SU-DHL-6 (cell line): ENCODE measurements around the gene ACRBP.

Experiments used
- H2AFZ ChIP-seq: fragments of 200-600 bp; sonication (generic); 2 replicates; pipeline ENCODE4 v1.6.1; 2014; ENCODE audit warnings: low read depth, mild to moderate bottlenecking, moderate library complexity, mixed read lengths, antibody characterized with exemption, low read length; ENCODE audit not compliant: severe bottlenecking
- H3F3A ChIP-seq: fragments of 200-600 bp; shearing (Covaris generic); 2 replicates; pipeline ENCODE4 v1.6.0; 2016; ENCODE audit warnings: antibody characterized with exemption, mild to moderate bottlenecking; ENCODE audit not compliant: insufficient read depth
- H3K27ac ChIP-seq: fragments of 200-600 bp; sonication (generic); 2 replicates; pipeline ENCODE4 v1.5.1; 2016; ENCODE audit warnings: low read depth, mild to moderate bottlenecking, low read length, moderate library complexity, mixed read lengths
- H3K27me3 ChIP-seq: fragments of 200-600 bp; sonication (generic), shearing (Covaris generic); 2 replicates; pipeline ENCODE4 v1.6.0; 2014; ENCODE audit warnings: mild to moderate bottlenecking, low read length
- H3K36me3 ChIP-seq: fragments of 200-600 bp; sonication (generic); 2 replicates; pipeline ENCODE4 v1.6.1; 2014; ENCODE audit warnings: mild to moderate bottlenecking, low read length, mixed read lengths
- H3K4me2 ChIP-seq: fragments of 300-600, 200-600 bp; shearing (Covaris generic), sonication (generic); 2 replicates; pipeline ENCODE4 v1.6.0; 2014; ENCODE audit warnings: low read length, low read depth, mild to moderate bottlenecking; ENCODE audit not compliant: poor library complexity, severe bottlenecking
- H3K4me3 ChIP-seq: fragments of 200-600 bp; sonication (generic); 2 replicates; pipeline ENCODE4 v1.5.1; 2014; ENCODE audit warnings: antibody characterized with exemption, low read length, mild to moderate bottlenecking, mixed read lengths; ENCODE audit not compliant: insufficient read depth, poor library complexity, severe bottlenecking
- H3K79me2 ChIP-seq: fragments of 200-600 bp; sonication (generic); 2 replicates; pipeline ENCODE4 v1.6.1; 2014; ENCODE audit warnings: mild to moderate bottlenecking, low read length, moderate library complexity; ENCODE audit not compliant: insufficient read depth
- H3K9ac ChIP-seq: fragments of 200-600 bp; sonication (generic); 2 replicates; pipeline ENCODE4 v1.7.0; 2014; ENCODE audit warnings: mild to moderate bottlenecking, low read length
- H3K9me2 ChIP-seq: fragments of 200-600 bp; sonication (generic); replicated peaks from 2 replicates; pipeline ENCODE4 v1.6.1; 2014; ENCODE audit warnings: low read length; ENCODE audit not compliant: insufficient read depth
- H3K9me3 ChIP-seq: fragments of 200-600 bp; sonication (generic); 2 replicates; pipeline ENCODE4 v1.6.1; 2014; ENCODE audit warnings: low read length, mixed read lengths; ENCODE audit not compliant: insufficient read depth
- H4K20me1 ChIP-seq: fragments of 200-600 bp; sonication (generic); 2 replicates; pipeline ENCODE4 v1.6.1; 2014; ENCODE audit warnings: low read depth, mild to moderate bottlenecking, antibody characterized with exemption, low read length, moderate library complexity, mixed read lengths
- EZH2phosphoT487 ChIP-seq: fragments of 200-600 bp; sonication (generic), shearing (Covaris generic); conservative IDR thresholded peaks from 2 replicates; pipeline ENCODE4 v1.6.1; 2018; ENCODE audit warnings: mild to moderate bottlenecking, antibody characterized with exemption, low read length, moderate library complexity, mixed read lengths
- TF ChIP-seq, protein P1 (sequence below): fragments of 200-600 bp; sonication (generic); IDR thresholded peaks from one replicate; pipeline ENCODE4 v1.5.1; 2017; ENCODE audit warnings: antibody characterized with exemption, mild to moderate bottlenecking, low read length, moderate library complexity; ENCODE audit not compliant: insufficient read depth, poor library complexity, severe bottlenecking

The ACRBP gene

DNA sequence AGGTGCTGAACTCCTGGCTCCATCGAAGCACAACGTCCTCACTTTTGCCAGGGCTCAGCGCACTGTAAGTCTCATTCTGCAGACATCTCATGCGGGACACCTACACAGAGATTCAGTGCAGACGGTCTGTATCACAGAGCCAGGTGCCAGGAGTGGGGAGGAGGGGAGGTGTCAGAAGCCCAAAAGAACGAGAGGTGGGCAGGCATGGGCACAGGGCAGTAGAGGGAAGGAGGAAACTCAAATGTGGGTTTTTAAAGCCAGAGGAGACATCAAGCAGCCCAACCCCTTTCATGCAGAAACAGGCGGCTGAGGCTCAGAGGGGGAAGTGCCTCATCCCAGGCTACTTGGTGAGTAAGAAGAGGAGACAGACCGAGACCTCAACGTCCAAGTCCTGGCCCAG, 8.9 kb downstream of the ACRBP start:
- Histone ChIP-seq H3K9ac (no peak overlapping the region), H3K27ac (no peak overlapping the region), H4K20me1 (no peaks in the 10 kb centered on the region), H3K4me2 (no peak overlapping the region), H3K9me2 (no peaks in the 10 kb centered on the region), H3K9me3 (no peaks in the 10 kb centered on the region), H3K27me3 (no peaks in the 10 kb centered on the region), H2AFZ (no peak overlapping the region), H3F3A (peaks cover under 1% of the 10 kb centered on the region; the same call in 1 of the 2 replicates), H3K4me3 (no peak overlapping the region), H3K79me2 (no peaks in the 10 kb centered on the region; the same call in 1 of the 2 replicates), H3K36me3 (no peaks in the 10 kb centered on the region)
- no peak for TF ChIP-seq EZH2phosphoT487
- TF ChIP-seq, protein P1, sequence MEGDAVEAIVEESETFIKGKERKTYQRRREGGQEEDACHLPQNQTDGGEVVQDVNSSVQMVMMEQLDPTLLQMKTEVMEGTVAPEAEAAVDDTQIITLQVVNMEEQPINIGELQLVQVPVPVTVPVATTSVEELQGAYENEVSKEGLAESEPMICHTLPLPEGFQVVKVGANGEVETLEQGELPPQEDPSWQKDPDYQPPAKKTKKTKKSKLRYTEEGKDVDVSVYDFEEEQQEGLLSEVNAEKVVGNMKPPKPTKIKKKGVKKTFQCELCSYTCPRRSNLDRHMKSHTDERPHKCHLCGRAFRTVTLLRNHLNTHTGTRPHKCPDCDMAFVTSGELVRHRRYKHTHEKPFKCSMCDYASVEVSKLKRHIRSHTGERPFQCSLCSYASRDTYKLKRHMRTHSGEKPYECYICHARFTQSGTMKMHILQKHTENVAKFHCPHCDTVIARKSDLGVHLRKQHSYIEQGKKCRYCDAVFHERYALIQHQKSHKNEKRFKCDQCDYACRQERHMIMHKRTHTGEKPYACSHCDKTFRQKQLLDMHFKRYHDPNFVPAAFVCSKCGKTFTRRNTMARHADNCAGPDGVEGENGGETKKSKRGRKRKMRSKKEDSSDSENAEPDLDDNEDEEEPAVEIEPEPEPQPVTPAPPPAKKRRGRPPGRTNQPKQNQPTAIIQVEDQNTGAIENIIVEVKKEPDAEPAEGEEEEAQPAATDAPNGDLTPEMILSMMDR, result no peak

DNA sequence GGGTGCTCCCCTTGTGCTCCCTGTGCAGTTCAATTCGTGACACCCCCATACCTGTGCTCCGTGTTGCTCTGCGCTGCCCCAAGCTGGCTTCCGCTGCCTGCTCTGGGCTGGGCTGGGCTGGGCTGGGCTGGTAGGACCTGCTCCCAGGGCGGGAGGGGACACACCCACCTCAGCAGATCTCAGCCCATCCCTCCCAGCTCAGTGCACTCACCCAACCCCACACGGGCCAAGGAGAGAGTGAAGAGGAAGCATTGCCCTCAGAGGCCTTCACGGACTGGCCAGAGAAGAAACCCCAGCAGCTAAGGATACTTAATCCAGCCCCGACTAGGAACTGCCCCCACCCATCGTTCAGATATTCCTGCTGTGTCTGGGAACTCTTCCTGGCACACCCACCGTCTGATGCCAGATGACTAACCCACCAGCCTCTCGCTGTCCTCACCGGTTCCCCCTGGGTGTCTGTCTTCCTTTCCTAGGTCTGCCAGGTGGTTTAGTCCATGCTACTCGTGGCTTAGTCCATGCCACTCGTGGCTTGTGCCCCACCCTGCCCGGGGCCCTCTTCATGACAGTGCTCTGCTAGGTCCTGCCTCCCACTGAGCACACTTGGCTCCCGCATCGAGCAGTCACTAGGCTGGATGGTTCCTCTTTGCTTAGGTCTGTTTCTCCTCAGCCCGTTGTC, 11.2 kb downstream of the ACRBP start, which contains the start of gene LPAR5:
Gene LPAR5 (minus strand): TSS at position 104 of the 676 bp plus-strand sequence. CDS start 14,711 bp downstream, outside the sequence.
- no peaks in the 10 kb centered on the region for H3K36me3 ChIP-seq
- H3K79me2 ChIP-seq, result peaks cover 5% of the 10 kb centered on the region; the same call in 1 of the 2 replicates
- H3K4me2 ChIP-seq, result peak within 1 kb of the TSS; percentile 69
- H3F3A ChIP-seq, result peaks cover 5% of the 10 kb centered on the region; the same call in 1 of the 2 replicates
- peak within 1 kb of the TSS; percentile 48 for H3K4me3 ChIP-seq
- no peaks in the 10 kb centered on the region for H4K20me1 ChIP-seq
- H3K9me3 ChIP-seq, result no peaks in the 10 kb centered on the region
- H3K27ac ChIP-seq, result peak within 1 kb of the TSS; percentile 66
- TF ChIP-seq, protein P1, result no peak
- TF ChIP-seq EZH2phosphoT487, result no peak
- peak within 1 kb of the TSS; percentile 57 for H3K9ac ChIP-seq
- no peaks in the 10 kb centered on the region for H3K9me2 ChIP-seq
- no peaks in the 10 kb centered on the region for H3K27me3 ChIP-seq
- peak within 1 kb of the TSS; percentile 10 for H2AFZ ChIP-seq

GRCh38 chr12:6635375-6635855, 11.8 kb downstream of the ACRBP start:
- Histone ChIP-seq H3K27ac (peak overlapping the region; percentile 66), H4K20me1 (no peaks in the 10 kb centered on the region), H3K36me3 (no peaks in the 10 kb centered on the region), H3K9me2 (no peaks in the 10 kb centered on the region), H3K9ac (peak overlapping the region; percentile 57), H3K79me2 (peaks cover 9% of the 10 kb centered on the region; the same call in 1 of the 2 replicates), H3K4me2 (peak overlapping the region; percentile 69), H3K27me3 (no peaks in the 10 kb centered on the region), H3K9me3 (no peaks in the 10 kb centered on the region), H2AFZ (no peak overlapping the region), H3K4me3 (peak overlapping the region; percentile 48), H3F3A (peaks cover 5% of the 10 kb centered on the region; the same call in 1 of the 2 replicates)
- TF ChIP-seq, protein P1, result no peak
- TF ChIP-seq EZH2phosphoT487, result no peak
